Mesenchymal stem cell (in vitro differentiated cells and primary cell): ENCODE measurements around the gene KLC1.

Source experiments
- DNase-seq: peaks from one replicate; pipeline ENCODE4 v3.0.0-alpha.2; 2013
- H2AFZ ChIP-seq: one replicate; pipeline ENCODE4 v1.6.1; 2013; ENCODE audit warnings: low read depth, mild to moderate bottlenecking, control low read depth, inconsistent platforms, low read length, moderate library complexity
- H2AK5ac ChIP-seq: 2 replicates; pipeline ENCODE4 v1.6.1; 2013; ENCODE audit warnings: low read length, moderate library complexity, mild to moderate bottlenecking, inconsistent platforms; ENCODE audit not compliant: severe bottlenecking
- H2BK120ac ChIP-seq: one replicate; pipeline ENCODE4 v1.6.1; 2013; ENCODE audit warnings: low read depth, mild to moderate bottlenecking, inconsistent platforms, low read length, moderate library complexity
- H2BK12ac ChIP-seq, 2 experiments: one replicate each; pipeline ENCODE4 v1.6.1; 2013; ENCODE audit warnings: inconsistent platforms in 2 of 2, low read length in 2 of 2, mild to moderate bottlenecking in 2 of 2, moderate library complexity in 2 of 2, control low read depth in 1 of 2
- H2BK15ac ChIP-seq: one replicate; pipeline ENCODE4 v1.6.1; 2013; ENCODE audit warnings: mild to moderate bottlenecking, low read depth, inconsistent platforms; ENCODE audit not compliant: poor library complexity, severe bottlenecking
- H2BK5ac ChIP-seq: 2 replicates; pipeline ENCODE4 v1.6.1; 2013; ENCODE audit warnings: low read depth, mild to moderate bottlenecking, low read length, control low read depth, inconsistent platforms; ENCODE audit not compliant: poor library complexity, severe bottlenecking
- H3K14ac ChIP-seq, 2 experiments: one replicate each; pipeline ENCODE4 v1.6.1; 2013; ENCODE audit warnings: inconsistent platforms in 2 of 2, low read length in 2 of 2, control low read depth in 1 of 2, mild to moderate bottlenecking in 1 of 2, moderate library complexity in 1 of 2
- H3K18ac ChIP-seq, 2 experiments: one replicate each; pipeline ENCODE4 v1.6.1; 2013; ENCODE audit warnings: inconsistent platforms in 2 of 2, low read length in 2 of 2, control low read depth in 1 of 2, low read depth in 1 of 2, mild to moderate bottlenecking in 1 of 2
- H3K23ac ChIP-seq, 2 experiments: one replicate each; pipeline ENCODE4 v1.6.1; 2013; ENCODE audit warnings: inconsistent platforms in 2 of 2, low read length in 2 of 2, mild to moderate bottlenecking in 2 of 2, moderate library complexity in 2 of 2, control low read depth in 1 of 2
- H3K27ac ChIP-seq: 2 replicates; pipeline ENCODE4 v1.5.1; 2013; ENCODE audit warnings: mild to moderate bottlenecking, moderate library complexity, low read length, control low read depth, inconsistent platforms; ENCODE audit not compliant: poor library complexity, severe bottlenecking
- H3K27me3 ChIP-seq, 2 experiments: 2 replicates each; pipeline versions ENCODE4 v1.6.1 to v1.7.0; 2013; ENCODE audit warnings: low read length in 2 of 2, mild to moderate bottlenecking in 2 of 2, moderate library complexity in 2 of 2, control low read depth in 1 of 2, inconsistent platforms in 1 of 2; ENCODE audit not compliant: control insufficient read depth in 1 of 2, insufficient read depth in 1 of 2
- H3K36me3 ChIP-seq, 2 experiments: 2 replicates each; pipeline versions ENCODE4 v1.6.1 to v1.7.0; 2013; ENCODE audit warnings: low read length in 2 of 2, control low read depth in 1 of 2, inconsistent platforms in 1 of 2, low read depth in 1 of 2, mild to moderate bottlenecking in 1 of 2; ENCODE audit not compliant: insufficient read depth in 2 of 2, control insufficient read depth in 1 of 2
- H3K4ac ChIP-seq, 2 experiments: one replicate each; pipeline ENCODE4 v1.6.1; 2013; ENCODE audit warnings: inconsistent platforms in 2 of 2, low read length in 2 of 2, mild to moderate bottlenecking in 2 of 2, moderate library complexity in 2 of 2, control low read depth in 1 of 2, low read depth in 1 of 2
- H3K4me1 ChIP-seq: 2 replicates; pipeline ENCODE4 v1.6.1; 2013; ENCODE audit warnings: low read depth, low read length, control low read depth; ENCODE audit not compliant: control insufficient read depth, insufficient read depth
- H3K4me2 ChIP-seq: 2 replicates; pipeline ENCODE4 v1.6.1; 2013; ENCODE audit warnings: low read length, mild to moderate bottlenecking, inconsistent platforms; ENCODE audit not compliant: poor library complexity, severe bottlenecking
- H3K4me3 ChIP-seq, 2 experiments: 2 replicates each; pipeline versions ENCODE4 v1.5.1 to v1.7.0; 2013; ENCODE audit warnings: low read length in 2 of 2, mild to moderate bottlenecking in 2 of 2, control low read depth in 1 of 2, low read depth in 1 of 2; ENCODE audit not compliant: insufficient read depth in 1 of 2
- H3K79me1 ChIP-seq: replicated peaks from 2 replicates; pipeline ENCODE4 v1.6.1; 2013; ENCODE audit warnings: mild to moderate bottlenecking, control low read depth, low read length, inconsistent platforms; ENCODE audit not compliant: poor library complexity, severe bottlenecking
- H3K9ac ChIP-seq: 2 replicates; pipeline ENCODE4 v1.7.0; 2013; ENCODE audit warnings: mild to moderate bottlenecking, low read length, moderate library complexity
- H3K9me3 ChIP-seq: 2 replicates; pipeline ENCODE4 v1.7.0; 2013; ENCODE audit warnings: mild to moderate bottlenecking, low read length; ENCODE audit not compliant: control insufficient read depth
- H4K8ac ChIP-seq: one replicate; pipeline ENCODE4 v1.6.1; 2013; ENCODE audit warnings: inconsistent platforms, mild to moderate bottlenecking, low read length, moderate library complexity
- H4K91ac ChIP-seq: one replicate; pipeline ENCODE4 v1.6.1; 2013; ENCODE audit warnings: mild to moderate bottlenecking, low read length, inconsistent platforms
- WGBS: methylation state at CpG from one replicate; pipeline ENCODE4 v1.1.7; 2013; ENCODE audit warnings: mixed read lengths; 5-methylcytosine and 5-hydroxymethylcytosine counted together

Gene KLC1

DNA sequence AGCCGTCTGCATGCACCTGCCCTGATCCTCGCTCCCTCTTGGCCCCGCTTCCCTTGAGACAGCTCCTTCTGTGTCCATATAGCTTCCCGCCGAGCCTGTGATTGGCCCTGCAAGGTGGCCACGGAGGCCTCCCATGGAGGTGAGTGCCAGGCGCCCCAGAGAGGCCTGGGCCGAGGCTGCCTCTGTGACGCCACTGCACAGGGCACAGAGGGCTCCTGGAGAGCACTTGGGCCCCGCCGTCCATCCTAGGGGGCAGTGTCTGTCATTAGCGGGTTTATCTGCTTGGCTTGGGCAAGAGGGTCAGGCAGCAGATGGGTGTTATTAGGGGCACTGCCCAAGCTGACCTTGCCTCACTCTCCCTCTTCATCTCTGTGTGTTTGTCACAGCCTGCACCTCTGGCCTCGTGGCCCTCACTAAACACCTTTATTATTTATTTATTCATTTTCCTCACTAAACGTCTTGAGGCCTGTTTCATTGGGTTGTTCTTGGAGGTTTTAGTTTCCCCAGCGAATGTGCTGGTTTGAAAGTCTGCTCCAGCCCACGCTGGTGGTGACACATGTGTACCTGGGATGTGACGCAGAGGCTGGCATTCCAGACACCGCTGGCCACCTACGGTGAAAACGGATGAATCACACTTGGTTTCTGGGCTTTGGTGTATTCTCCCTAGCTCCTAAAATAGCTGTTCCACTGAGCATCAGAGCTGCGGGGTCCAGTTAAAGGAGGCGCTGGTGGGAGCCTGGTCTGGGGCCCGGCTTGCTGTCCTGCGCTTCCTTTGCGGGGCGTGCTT is 92.5 kb downstream of the KLC1 start:
- no peak overlapping the region for H3K4ac ChIP-seq
- H3K36me3 ChIP-seq = peaks cover 18 to 47% of the 10 kb centered on the region in 2 experiments
- H3K23ac ChIP-seq = no peak overlapping the region
- peak overlapping the region; percentile 66 for H4K91ac ChIP-seq
- H4K8ac ChIP-seq = no peak overlapping the region
- H2BK120ac ChIP-seq = no peak overlapping the region
- no peak overlapping the region for H3K4me3 ChIP-seq
- WGBS = 90% methylated on average over 22 of the region's 26 CpGs
- no peak overlapping the region for H3K4me2 ChIP-seq
- H3K4me1 ChIP-seq = peaks cover 47% of the 10 kb centered on the region
- peak overlapping the region; percentile 50 for H2AK5ac ChIP-seq
- H3K18ac ChIP-seq = no peak overlapping the region
- no peaks in the 10 kb centered on the region for H3K27me3 ChIP-seq
- no peak overlapping the region for H3K14ac ChIP-seq
- H2BK12ac ChIP-seq = peak overlapping the region in 1 of 2 experiments; percentile 2
- no peak overlapping the region for H2AFZ ChIP-seq
- no peaks in the 10 kb centered on the region for H3K9me3 ChIP-seq
- peaks cover 60% of the 10 kb centered on the region for H3K79me1 ChIP-seq
- DNase-seq = no peak
- H2BK5ac ChIP-seq = no peak overlapping the region
- peak overlapping the region; percentile 37 for H3K27ac ChIP-seq
- no peak overlapping the region for H2BK15ac ChIP-seq
- no peak overlapping the region for H3K9ac ChIP-seq

DNA sequence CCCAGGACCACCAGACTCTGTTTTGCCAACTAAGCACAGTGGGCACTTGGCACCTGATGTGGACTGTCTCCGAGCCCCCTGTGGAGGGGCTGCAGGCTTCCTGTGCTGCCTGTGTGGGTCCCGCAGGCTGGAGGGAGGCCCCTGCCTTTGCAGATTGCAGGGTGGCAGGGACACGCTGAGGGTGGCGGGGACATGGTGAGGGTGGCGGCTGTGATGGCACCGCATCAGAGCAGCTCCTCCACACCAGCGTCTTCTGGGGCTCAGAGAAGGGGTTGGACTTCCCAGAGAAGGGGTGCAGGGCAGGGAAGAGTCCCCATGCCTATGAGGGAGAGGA is 94.7 kb downstream of the KLC1 start:
- Histone ChIP-seq H3K27ac (no peak overlapping the region), H2AK5ac (no peak overlapping the region), H4K8ac (peak overlapping the region; percentile 25), H3K23ac (no peak overlapping the region), H3K79me1 (peaks cover 57% of the 10 kb centered on the region), H3K4me2 (no peak overlapping the region), H3K9me3 (no peaks in the 10 kb centered on the region), H3K18ac (no peak overlapping the region), H3K14ac (no peak overlapping the region), H4K91ac (peak overlapping the region; percentile 22), H3K4me1 (peaks cover 35% of the 10 kb centered on the region), H2AFZ (no peak overlapping the region), H2BK15ac (no peak overlapping the region), H3K4ac (no peak overlapping the region), H2BK12ac (no peak overlapping the region), H2BK5ac (no peak overlapping the region), H3K9ac (no peak overlapping the region), H3K4me3 (no peak overlapping the region), H2BK120ac (no peak overlapping the region), H3K36me3 (peaks cover 20 to 55% of the 10 kb centered on the region in 2 experiments), H3K27me3 (no peaks in the 10 kb centered on the region)
- no peak for DNase-seq
- WGBS = 98% methylated on average over 7 of the region's 7 CpGs

DNA sequence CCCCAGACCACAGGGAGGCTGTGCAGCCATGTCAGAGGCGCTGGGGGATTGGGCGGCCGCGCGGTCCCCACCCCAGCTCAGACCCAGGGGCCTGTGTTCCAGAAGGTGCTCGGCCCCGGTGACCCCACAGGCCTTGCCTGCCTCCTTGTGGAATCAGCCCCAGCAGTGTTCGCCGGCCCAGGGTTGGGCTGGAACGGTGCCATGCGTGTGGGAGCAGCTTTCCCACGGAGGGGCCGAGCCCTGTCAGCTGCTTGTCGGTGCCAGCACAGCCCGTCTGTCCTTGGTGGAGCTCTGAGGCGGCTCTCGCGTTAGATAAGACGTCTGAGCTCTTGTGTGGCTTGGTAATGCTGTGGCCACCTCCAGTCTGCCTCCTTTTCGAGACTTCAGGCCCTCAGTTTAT is 95.1 kb downstream of the KLC1 start:
- Histone ChIP-seq H3K27me3 (no peaks in the 10 kb centered on the region), H2BK12ac (no peak overlapping the region), H4K8ac (peak overlapping the region; percentile 25), H3K4me1 (peaks cover 32% of the 10 kb centered on the region), H3K9ac (no peak overlapping the region), H3K18ac (no peak overlapping the region), H3K27ac (no peak overlapping the region), H3K4me3 (no peak overlapping the region), H2BK120ac (no peak overlapping the region), H2BK5ac (no peak overlapping the region), H3K4me2 (no peak overlapping the region), H3K4ac (no peak overlapping the region), H3K23ac (no peak overlapping the region), H2AFZ (no peak overlapping the region), H3K14ac (peak overlapping the region in 1 of 2 experiments; percentile 72), H3K79me1 (peaks cover 57% of the 10 kb centered on the region), H4K91ac (no peak overlapping the region), H2AK5ac (no peak overlapping the region), H3K9me3 (no peaks in the 10 kb centered on the region), H2BK15ac (no peak overlapping the region), H3K36me3 (peaks cover 24 to 55% of the 10 kb centered on the region in 2 experiments)
- WGBS = 95% methylated on average over 20 of the region's 20 CpGs
- no peak for DNase-seq

DNA sequence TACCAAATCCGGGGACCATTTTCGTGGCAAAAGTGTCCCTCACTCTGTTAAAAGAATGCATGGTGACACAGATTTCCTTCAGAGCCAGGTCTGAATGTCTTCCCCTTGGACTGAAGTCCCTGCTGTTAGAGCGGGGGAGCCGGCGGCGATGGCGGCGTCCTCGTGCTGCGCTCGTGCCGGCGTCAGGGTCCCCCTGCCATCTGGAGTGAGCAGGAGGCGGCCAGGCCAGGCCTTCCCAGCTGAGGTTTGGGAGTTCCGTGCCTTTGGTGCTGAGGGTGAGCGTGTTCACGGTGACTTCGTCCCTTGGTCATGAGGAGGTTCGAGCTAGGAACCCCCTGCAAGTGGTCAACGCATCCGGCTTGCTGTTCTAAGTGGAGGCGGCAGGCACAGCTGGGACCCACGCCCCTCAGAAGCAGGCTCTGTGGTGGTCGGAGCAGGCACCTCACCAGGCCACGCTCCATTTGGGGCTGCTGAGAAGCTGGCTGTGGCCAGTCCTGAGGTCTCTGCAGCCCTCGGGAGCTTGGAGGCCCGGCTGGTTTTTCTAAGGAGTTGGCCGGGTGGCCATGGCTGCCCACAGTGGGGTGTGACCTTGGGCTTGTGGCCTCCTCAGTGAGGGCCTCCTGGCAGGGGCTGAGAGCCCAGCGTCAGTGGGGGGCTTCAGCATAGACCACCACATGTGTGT is 96.1 kb downstream of the KLC1 start:
- no peak overlapping the region for H2BK5ac ChIP-seq
- H3K27ac ChIP-seq = no peak overlapping the region
- H3K4me1 ChIP-seq = peaks cover 32% of the 10 kb centered on the region
- H3K18ac ChIP-seq = no peak overlapping the region
- no peak overlapping the region for H3K4me3 ChIP-seq
- no peak overlapping the region for H3K14ac ChIP-seq
- H3K9ac ChIP-seq = no peak overlapping the region
- no peaks in the 10 kb centered on the region for H3K9me3 ChIP-seq
- no peak overlapping the region for H4K8ac ChIP-seq
- H4K91ac ChIP-seq = no peak overlapping the region
- H2BK12ac ChIP-seq = no peak overlapping the region
- H3K79me1 ChIP-seq = peaks cover 61% of the 10 kb centered on the region
- no peak overlapping the region for H2AFZ ChIP-seq
- H3K4ac ChIP-seq = no peak overlapping the region
- H3K23ac ChIP-seq = no peak overlapping the region
- H3K36me3 ChIP-seq = peaks cover 34 to 61% of the 10 kb centered on the region in 2 experiments
- no peak overlapping the region for H2BK120ac ChIP-seq
- DNase-seq = no peak
- H2BK15ac ChIP-seq = no peak overlapping the region
- H2AK5ac ChIP-seq = no peak overlapping the region
- no peaks in the 10 kb centered on the region for H3K27me3 ChIP-seq
- no peak overlapping the region for H3K4me2 ChIP-seq
- 94% methylated on average over 29 of the region's 29 CpGs for WGBS
